Parathyroid adenoma (tissue), 2 donors: ENCODE results near the gene SPRED3.

ENCODE experiments used
- H2AFZ ChIP-seq: fragments of 300-600 bp; sonication (generic); one replicate; pipeline ENCODE4 v1.7.0; 2017; ENCODE audit warnings: antibody characterized with exemption, mild to moderate bottlenecking
- H3K27ac ChIP-seq: fragments of 300-600 bp; sonication (generic); one replicate; pipeline ENCODE4 v1.7.0; 2017
- H3K27me3 ChIP-seq: fragments of 300-600 bp; sonication (generic); one replicate; pipeline ENCODE4 v1.7.0; 2017; ENCODE audit warnings: low read length; ENCODE audit not compliant: control insufficient read depth, insufficient read depth
- H3K36me3 ChIP-seq: fragments of 300-600 bp; sonication (generic); one replicate; pipeline ENCODE4 v1.7.0; 2017; ENCODE audit warnings: low read length; ENCODE audit not compliant: control insufficient read depth, insufficient read depth
- H3K4me1 ChIP-seq: fragments of 300-600 bp; sonication (generic); one replicate; pipeline ENCODE4 v1.7.0; 2017; ENCODE audit warnings: control low read depth
- H3K4me2 ChIP-seq: fragments of 300-600 bp; sonication (generic); one replicate; pipeline ENCODE4 v1.7.0; 2017; ENCODE audit warnings: low read length
- H3K4me3 ChIP-seq: fragments of 300-600 bp; sonication (generic); one replicate; pipeline ENCODE4 v1.7.0; 2017; ENCODE audit warnings: low read depth, low read length
- H3K79me2 ChIP-seq: fragments of 300-600 bp; sonication (generic); one replicate; pipeline ENCODE4 v1.7.0; 2017; ENCODE audit warnings: control low read depth
- H3K9ac ChIP-seq: fragments of 300-600 bp; sonication (generic); one replicate; pipeline ENCODE4 v1.7.0; 2017; ENCODE audit warnings: mild to moderate bottlenecking
- H3K9me3 ChIP-seq: fragments of 300-600 bp; sonication (generic); one replicate; pipeline ENCODE4 v1.7.0; 2017; ENCODE audit warnings: low read length; ENCODE audit not compliant: control insufficient read depth
- CTCF ChIP-seq: fragments of 300-600 bp; sonication (generic); IDR thresholded peaks from one replicate; pipeline ENCODE4 v1.7.0; 2017; ENCODE audit warnings: antibody characterized with exemption, mild to moderate bottlenecking
- donor health status: primary hyperparathyroidism.

SPRED3 gene

GRCh38 chr19:38394488-38394887 lies 6.0 kb downstream of the SPRED3 start:
- no peaks in the 10 kb centered on the region for H3K79me2 ChIP-seq
- H3K4me1 ChIP-seq = no peaks in the 10 kb centered on the region
- H3K27ac ChIP-seq = no peak overlapping the region
- no peak for TF ChIP-seq CTCF
- no peaks in the 10 kb centered on the region for H3K27me3 ChIP-seq
- H3K4me3 ChIP-seq = no peak overlapping the region
- H3K4me2 ChIP-seq = no peak overlapping the region
- no peaks in the 10 kb centered on the region for H3K36me3 ChIP-seq
- no peak overlapping the region for H2AFZ ChIP-seq
- no peaks in the 10 kb centered on the region for H3K9me3 ChIP-seq
- H3K9ac ChIP-seq = no peak overlapping the region

GRCh38 chr19:38395381-38396114 lies 7.1 kb downstream of the SPRED3 start:
- H3K4me3 ChIP-seq = no peak overlapping the region
- H3K79me2 ChIP-seq = no peaks in the 10 kb centered on the region
- H3K27me3 ChIP-seq = no peaks in the 10 kb centered on the region
- no peak overlapping the region for H3K27ac ChIP-seq
- no peak overlapping the region for H3K9ac ChIP-seq
- TF ChIP-seq CTCF = no peak
- H3K4me1 ChIP-seq = no peaks in the 10 kb centered on the region
- H3K36me3 ChIP-seq = no peaks in the 10 kb centered on the region
- no peaks in the 10 kb centered on the region for H3K9me3 ChIP-seq
- H3K4me2 ChIP-seq = no peak overlapping the region
- H2AFZ ChIP-seq = no peak overlapping the region

GRCh38 chr19:38399081-38399480 lies 10.6 kb downstream of the SPRED3 start:
- Histone ChIP-seq H2AFZ (no peak overlapping the region), H3K79me2 (no peaks in the 10 kb centered on the region), H3K36me3 (no peaks in the 10 kb centered on the region), H3K9ac (no peak overlapping the region), H3K27ac (no peak overlapping the region), H3K9me3 (no peaks in the 10 kb centered on the region), H3K4me2 (no peak overlapping the region), H3K4me1 (peaks cover 3% of the 10 kb centered on the region), H3K27me3 (no peaks in the 10 kb centered on the region), H3K4me3 (no peak overlapping the region)
- TF ChIP-seq CTCF = no peak

- Histone ChIP-seq H3K4me3 (no peak overlapping the region), H3K4me1 (peaks cover 3% of the 10 kb centered on the region), H3K4me2 (no peak overlapping the region), H3K9ac (no peak overlapping the region), H3K27ac (no peak overlapping the region), H3K36me3 (no peaks in the 10 kb centered on the region), H2AFZ (no peak overlapping the region), H3K27me3 (no peaks in the 10 kb centered on the region), H3K79me2 (no peaks in the 10 kb centered on the region), H3K9me3 (no peaks in the 10 kb centered on the region)
- no peak for TF ChIP-seq CTCF
Observed at GRCh38 chr19:38399537-38399936, 11.0 kb downstream of the SPRED3 start.

- Histone ChIP-seq H3K79me2 (no peaks in the 10 kb centered on the region), H3K27ac (no peak overlapping the region), H3K4me1 (peaks cover 3% of the 10 kb centered on the region), H3K9ac (no peak overlapping the region), H3K4me2 (no peak overlapping the region), H3K9me3 (no peaks in the 10 kb centered on the region), H3K36me3 (no peaks in the 10 kb centered on the region), H3K4me3 (no peak overlapping the region), H3K27me3 (no peaks in the 10 kb centered on the region), H2AFZ (no peak overlapping the region)
- TF ChIP-seq CTCF = no peak
Observed at GRCh38 chr19:38400361-38400760, 11.9 kb downstream of the SPRED3 start.
